ENCODE results near the gene CTRL.

Gene CTRL

DNA sequence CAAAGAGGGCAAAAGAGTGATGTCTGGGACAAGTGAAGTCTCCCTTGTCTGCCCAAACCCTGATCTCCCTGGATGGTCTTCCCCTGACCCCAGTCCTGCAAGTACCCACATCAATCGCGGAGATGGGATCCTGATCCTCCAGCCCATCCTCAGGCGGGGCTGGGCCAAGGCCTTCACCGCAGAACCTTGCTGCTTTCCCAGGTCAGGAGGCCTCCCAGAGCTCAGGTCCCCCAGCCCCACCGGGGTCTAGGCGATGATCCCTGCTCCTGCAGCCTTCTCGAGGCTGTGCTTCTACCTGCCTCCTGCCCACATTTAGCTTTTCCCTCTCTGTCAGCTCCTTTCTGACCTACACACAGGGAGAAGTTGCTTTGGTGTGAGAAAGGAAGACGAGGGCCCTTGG lies 30.5 kb upstream of the CTRL start:
- no peak for DNase-seq

DNA sequence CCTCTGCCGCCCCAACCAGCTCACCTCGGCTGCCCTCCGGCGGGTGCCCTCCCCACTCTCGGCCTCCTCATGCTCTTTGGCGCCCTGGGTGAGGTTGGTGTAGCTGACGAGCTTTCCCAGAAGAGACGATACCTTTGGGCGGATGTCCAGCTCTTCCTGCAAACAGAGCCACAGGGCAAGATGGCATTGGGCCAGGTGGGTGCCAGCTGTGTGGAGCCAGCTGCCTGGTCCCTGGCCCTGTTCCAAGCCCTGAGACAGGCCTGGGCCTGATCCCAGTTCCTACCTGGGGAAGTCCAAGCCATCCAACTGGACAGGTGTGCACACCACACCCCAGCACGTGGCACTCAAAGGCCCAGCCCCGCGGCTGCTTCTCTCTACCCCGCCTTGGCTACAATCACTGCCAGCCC lies 29.9 kb upstream of the CTRL start:
- no peak for DNase-seq

DNA sequence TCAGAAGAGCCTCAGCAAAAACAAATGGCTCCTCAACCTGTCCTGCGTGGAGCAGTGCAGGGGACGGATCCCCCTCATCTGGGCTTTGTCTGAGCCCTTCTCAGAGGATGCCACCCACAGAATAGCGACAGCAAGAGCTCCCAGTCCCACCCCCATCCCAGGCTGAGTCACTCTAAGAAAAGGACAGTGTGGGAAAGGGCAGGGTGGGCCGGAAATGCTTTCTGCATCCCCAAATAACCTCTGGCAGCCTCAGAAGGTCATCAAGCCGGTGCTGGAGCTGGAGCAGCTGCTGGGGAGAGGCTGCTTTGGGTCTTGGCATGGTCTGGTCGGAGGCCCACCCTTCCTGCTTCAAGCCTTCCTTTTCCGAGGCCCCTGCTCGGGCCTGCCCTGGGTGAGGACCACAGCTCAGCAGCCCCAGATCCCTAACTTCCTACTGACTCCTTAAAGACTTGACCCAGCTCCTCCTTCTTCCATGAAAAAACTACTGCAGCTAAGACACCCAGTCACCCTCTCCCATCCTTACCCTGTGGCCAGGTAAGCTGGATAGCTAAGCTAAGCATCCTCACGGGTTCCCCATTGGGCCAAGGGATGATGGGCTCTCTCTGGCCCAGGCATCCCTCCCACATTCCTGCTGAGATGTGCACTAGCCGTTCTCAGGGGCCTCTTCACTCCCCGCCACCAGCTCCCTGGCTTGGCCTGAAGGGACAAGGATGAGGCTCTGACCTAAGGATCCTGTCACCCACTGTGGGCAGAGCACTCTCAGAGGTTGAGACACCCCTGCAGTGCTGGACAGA lies 28.1 kb upstream of the CTRL start:
- DNase-seq, result no peak

DNA sequence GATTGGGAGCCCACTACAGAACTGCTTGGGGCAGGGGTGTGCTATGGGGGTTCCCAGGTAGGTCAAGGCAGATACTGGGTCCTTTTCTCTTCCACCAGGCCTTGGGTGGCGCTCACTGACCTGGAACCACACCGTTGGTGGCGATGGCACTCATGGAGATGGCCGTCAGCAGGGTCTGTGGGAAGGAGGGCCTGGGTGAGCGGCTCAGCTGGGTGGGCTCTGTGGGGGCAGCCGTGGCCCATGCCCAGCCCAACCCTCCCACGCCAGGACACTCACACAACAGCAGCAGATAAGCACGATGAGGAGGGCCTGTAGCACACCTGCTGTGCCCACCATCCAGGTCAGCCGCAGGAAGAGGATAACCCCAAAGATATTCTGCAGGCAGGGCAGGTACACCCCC lies 26.0 kb upstream of the CTRL start:
- no peak for DNase-seq

DNA sequence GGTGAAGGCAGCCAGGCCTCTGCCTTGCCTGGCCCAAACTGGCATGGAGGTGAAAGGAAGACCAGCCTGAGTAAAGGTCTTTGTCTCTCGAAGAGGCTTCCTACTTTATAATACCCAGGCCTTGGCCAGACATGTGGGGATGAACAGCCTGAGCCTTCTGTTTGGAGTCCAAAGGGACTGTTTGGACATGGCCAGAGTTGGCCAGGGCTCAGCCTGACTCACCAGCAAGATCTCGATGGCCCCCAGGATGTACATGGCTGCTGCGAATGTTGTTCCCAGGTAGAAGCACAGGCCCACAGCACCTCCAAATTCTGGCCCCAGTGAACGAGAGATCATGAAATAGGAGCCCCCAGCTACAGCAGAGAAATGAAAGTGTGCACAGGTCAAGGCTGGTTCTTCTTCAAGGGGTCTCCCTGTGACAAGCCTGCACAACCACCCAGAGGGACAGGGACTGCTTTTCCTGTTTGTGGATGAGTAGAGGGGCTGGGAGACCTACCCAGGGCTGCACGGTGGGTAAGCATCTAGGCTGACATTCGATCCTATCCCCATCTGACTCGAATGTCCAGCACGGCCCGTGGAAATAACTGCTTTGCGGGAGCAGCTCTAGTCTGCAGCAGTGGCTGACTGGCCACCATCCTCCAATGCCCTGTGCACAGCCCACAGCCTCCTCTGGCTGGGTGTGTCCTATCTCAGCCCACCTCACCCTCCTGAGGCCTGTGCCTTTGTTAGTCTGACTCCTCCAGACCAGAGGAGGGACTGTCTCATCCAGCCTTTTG lies 22.9 kb upstream of the CTRL start:
- DNase-seq, result no peak

DNA sequence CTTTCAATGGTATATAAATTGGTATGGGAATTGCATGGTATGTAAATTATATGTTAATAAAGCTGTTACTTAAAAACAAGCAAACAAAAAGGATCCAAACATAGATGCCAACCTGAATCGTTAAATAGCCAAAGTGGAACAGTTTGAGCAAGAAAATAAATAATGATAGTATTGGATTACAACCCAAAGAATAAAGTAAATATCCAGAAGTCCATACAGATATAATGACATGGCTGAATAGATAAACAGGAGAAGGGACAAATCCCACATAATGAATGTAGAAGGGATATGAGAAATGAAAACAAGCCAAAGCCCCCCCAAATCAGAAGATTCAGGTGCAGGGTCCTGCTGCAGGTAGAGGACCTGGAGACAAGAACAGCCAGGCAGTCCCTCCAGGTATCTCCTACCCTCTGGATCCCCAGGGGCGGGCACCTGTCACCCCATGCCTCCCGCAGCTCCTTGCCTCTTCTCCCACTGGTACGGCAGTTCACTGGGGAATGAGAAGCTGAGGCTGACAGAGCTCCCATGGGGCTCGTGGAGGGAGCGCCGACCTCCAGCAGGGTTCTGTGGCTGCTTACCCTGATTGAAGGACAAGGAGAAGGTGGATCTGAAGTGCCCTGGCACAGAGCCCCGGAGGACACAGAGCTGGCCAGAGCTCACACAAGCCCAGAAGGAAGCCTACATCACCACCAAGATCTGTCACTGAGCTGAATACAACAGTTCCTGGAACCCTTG lies 22.1 kb upstream of the CTRL start:
- DNase-seq, result no peak

DNA sequence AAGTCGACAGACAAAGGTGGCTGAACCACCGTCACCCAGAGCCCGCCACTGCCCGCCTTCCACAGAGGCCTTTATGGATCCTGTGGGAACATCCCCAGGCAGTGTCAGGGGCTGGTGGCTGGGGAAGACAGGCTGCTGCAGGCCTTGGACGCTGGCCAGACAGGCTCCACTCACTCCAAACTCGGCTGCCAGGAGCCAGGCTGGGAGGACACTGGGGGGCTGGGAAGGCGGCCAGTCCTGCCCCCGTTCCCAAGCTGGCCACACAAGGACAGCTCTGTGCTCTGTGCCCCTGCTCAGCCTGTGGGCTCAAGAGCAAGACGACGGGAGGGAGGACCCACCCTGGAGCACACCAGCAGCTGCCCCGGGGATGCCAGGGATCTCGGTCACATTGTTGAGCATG lies 19.8 kb upstream of the CTRL start:
- DNase-seq, result peak; percentile 78 to 92

DNA sequence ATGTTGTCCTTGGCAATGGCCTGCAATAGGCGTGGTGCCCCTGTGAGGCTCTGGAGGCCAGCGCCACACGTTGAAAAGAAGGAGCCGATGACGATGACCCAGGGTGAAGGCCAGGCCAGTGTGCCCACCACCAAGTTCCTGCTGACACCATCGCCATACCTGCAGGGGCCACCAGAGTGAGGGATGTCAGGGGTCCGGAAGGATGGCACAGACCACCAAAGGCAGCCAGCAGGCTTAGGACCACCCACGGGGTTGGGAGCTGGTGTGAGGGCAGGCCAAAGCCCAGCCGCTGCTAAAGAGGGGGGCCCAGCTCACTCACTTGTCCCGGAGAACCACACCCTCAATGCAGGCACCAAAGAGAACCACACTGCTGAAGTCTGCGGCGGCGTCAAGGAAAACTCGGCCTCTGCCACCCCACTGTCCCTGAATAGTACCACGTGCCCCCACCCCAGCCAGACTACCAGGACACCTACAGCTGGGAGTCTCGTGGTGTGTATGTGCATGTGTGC lies 18.7 kb upstream of the CTRL start:
- no peak for DNase-seq

DNA sequence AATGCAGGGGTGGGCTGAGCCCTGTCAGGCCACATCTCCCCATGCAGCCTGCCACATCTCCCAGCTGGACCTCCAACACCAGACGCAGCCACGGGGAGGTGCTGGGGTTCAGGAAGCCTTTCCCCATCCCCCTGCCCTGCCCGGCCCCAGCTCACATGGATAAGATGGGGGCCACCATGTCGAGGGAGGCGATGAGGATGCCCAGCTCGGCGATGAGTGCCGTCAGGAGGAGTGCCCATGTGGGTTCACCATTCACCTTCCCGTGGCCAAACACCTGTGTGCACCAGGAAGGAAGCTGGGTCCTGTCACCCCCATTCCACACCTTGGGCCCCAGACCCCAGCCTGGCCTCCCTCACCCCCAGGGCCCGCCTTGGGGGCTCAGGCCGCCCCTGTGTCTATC lies 18.0 kb upstream of the CTRL start:
- DNase-seq, result no peak

DNA sequence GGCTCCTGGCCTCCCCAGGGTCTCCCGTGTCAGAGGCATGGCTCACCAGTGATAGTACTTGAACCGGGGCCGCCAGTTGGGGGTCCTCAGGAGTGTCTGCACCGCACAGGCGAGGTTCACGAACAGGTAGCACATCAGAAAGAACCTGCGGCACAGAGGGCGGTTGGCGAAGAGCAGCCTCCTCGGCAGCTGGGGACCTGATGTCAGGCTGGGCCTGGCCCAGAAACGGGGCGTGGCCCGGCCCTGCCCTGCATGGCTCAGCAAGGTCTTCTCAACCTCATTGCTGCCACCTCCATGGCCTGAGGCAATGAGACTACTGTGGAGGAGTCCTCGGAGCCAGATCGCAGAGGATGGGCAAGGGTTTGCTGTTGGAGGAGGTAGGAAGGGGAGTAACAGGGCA lies 16.4 kb upstream of the CTRL start:
- no peak for DNase-seq

DNA sequence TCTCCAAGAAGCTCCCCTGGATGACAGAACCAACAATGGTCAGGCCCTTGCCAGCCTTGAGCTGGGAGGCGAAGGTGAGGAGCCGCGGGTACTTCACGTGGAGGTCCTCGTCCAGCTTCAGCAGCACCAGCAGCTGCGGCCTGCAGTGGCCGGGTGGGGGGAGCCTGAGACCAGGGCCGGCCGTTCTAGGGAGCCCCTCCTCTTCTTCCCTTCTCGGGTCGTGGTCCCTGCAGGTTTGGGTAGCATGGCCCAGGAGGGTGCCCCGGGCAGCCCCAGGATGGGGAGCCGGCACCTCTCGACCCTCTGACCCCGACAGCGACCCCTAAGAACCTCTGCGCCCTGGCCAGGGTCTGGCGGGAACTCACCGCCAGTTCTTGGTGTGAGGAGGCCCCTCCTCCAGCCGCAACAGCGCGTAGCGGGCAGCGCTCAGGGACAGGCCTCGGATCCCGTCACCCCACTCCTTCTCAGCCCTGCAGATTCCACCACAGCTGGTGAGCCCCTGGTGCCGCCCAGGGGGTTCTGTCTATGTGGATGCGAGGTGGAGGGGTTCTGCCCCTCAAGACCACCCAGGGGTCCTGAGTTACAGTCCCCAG lies 15.4 kb upstream of the CTRL start:
- DNase-seq, result no peak

DNA sequence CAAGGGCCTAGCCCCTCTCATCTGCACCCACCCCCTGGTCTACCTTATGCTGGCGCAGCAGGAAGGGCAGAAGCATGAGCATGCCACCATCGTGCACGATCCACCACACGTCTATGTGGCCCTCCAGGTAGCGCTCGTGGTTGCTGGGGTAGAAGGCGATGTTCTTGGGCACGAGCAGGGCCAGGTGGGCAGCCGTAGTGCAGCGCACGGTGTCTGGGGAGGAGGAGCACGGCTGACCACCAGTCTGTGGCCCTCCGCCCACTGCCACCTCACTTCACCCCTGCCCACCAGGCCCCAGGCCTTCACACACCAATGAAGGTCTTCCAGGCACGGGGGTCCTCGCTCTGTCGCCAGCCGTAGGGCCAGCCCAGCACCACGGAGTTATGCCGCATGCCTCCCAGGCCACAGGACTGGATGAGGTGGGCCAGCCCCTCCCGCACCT lies 14.5 kb upstream of the CTRL start:
- DNase-seq, result no peak

DNA sequence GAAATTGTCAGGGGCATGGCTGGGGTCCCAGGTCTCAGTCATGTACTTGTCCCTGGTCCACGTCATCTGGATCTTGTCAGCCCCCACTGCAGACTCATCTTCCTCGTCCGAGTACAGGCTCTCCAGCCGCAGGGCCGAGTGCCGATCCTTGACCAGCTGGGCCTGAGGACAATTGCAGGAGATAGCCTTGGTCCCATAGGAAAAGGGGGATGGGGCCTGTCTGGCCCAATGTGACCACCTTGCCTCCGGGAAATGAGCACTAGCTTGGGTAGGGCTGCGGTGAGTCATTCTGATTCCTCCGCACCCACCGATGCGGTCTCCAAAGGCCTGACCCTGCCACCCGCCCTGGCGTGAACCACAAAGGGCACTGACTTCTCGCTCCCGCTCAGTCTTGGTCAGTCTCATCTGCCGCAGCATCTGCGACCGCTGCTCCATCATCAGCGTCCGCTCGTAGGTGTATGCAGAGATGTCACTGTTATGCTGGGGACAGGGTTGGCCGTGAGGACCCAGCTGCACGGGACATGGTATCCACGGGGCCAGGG lies 13.8 kb upstream of the CTRL start:
- DNase-seq, result no peak

DNA sequence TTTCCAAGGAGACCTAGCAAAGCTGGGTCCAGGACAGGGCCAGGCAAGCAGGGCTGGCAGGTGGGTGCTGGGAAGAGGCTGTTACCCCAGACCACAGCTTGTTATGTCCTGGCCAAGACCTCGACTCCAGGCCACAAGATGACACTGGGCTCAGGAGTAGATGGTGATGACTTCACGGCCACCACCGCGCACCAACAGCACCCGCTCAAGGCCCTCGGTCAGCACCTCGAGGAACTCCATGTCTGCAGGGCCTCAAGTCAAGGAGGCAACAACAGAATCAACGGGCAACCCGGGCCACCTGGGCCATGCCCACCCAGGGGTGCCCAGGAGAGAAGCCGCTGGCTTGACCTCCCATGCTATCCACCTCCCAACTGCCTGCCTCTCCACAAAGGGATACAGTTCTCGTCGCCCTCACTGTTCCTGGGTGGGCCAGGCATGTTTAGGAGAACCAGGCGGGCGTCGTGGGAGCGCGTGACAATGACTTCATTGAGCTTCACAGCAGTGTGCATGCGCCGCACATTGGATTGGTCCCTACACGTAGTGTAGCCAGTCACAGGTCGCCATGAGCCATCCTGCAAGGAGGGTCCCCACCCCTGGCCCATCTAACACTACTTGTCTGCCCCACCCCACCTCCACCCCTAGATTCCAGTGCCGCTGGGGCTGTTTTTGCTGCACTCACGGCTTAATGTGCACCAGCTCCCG lies 13.2 kb upstream of the CTRL start:
- no peak for DNase-seq

DNA sequence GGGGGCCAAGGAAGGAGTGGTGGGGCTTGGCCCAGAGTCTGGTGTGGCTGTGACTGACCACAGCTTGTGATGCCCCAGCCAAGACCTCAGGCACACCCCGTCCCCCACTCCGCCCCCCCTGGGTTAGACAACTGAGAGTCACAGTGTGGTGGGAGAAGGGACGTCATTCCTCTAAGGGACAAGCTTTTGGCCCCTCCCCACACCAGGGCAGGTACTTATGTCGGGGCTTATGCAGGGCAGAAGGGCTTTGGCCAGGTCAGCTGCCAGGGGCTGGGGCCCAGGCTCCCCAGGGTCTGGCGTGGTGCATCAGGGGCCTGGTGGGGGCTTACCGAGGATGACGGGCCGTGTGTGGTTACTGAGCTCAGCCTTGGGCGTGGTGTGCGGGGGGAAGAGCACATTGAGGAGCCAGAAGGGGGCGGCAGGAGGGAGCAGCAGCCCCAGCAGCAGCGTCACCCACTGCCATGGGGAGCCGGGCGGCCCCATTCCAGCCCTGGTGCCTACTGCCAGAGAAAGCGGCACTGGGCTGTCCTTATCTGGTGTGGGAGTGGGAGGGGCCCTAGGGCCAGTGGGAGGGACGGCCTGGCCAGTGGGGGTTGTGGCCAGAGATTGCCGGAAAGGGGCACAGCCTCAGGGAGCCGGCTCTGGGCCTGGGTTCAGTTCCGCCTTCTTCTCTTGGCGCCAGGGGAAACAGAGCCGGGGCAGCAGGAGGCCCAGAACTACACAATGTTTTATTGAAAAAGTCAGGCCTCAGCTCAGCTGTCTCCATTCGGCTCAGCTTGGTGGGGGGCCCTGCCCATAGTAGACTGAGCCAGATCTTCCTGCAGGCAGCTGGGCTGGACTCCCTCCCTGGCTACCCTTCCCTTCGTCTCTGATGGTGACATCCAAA lies 12.2 kb upstream of the CTRL start, which contains the start of gene LCAT:
Gene LCAT, minus strand, starts transcription at position 502 of the 886 bp plus-strand sequence. Its CDS starts 19 bp downstream, at position 483.
- peak; percentile 70 to 85 for DNase-seq

DNA sequence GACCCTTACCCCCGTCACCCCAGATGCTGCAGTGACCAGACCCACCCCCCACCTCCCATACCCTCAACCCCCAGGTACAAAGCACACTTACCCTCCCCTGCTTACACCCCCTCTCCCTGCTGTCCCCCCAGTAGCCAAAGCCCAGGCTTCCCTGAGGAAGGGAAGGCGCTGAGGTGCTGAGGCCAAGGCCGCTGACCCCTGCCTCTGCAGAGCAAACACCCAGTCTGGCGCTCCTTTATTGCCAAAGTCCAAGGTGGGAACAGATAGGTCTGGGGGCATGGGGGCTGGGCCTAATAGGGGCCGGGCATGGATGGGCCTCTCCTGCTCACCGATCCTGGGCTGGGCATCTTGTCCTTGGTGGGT lies 11.6 kb upstream of the CTRL start:
- no peak for DNase-seq

DNA sequence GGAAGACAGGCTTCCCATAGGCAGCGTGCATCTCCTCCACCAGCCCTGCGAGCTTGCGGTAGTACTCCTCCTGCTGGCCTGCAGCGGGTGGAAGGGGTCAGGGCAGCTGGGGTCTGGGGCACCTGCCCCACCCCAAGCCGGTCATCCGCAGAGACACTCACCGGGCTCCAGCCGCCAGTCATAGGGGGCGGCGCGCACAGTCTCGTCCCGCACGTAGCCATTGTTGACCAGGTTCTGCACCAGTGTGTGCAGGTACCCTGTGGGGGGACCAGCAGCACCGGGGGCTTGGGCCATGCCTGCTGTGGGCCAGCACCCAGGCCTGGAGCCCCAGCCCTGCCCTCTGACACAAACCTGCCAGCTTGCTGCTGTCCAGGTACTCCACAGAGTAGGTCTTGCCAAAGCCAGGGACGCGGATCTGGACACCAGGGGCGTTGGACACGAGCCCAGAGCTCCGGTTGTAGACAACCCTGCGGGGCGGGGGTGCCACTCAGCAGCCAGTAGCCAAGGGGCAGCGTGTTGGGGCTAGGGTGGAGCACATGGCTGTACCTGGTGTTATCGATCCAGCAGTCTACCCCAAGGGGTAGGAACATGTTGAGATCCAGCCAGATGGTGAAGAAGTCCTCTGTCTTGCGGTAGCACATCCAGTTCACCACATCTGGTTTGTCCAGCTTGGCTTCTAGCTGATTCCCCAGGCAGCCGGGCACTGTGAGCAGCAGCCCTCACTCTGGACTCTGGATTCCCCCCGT lies 11.0 kb upstream of the CTRL start:
- no peak for DNase-seq

DNA sequence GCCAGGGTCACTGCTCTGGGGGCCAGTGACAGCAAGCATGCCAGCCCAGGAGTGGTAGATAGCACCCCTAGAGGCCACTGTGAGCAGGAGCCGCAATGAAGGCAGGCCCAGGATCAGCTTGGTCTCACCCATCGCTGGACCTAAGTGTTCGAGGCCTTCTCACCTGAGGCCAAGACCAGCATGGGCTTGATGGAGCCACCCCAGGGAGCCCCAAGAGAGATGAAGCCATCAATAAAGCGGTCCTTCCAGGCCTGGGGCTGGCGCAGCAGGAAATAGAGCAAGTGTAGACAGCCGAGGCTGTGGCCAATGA lies 10.5 kb upstream of the CTRL start:
- DNase-seq, result no peak

DNA sequence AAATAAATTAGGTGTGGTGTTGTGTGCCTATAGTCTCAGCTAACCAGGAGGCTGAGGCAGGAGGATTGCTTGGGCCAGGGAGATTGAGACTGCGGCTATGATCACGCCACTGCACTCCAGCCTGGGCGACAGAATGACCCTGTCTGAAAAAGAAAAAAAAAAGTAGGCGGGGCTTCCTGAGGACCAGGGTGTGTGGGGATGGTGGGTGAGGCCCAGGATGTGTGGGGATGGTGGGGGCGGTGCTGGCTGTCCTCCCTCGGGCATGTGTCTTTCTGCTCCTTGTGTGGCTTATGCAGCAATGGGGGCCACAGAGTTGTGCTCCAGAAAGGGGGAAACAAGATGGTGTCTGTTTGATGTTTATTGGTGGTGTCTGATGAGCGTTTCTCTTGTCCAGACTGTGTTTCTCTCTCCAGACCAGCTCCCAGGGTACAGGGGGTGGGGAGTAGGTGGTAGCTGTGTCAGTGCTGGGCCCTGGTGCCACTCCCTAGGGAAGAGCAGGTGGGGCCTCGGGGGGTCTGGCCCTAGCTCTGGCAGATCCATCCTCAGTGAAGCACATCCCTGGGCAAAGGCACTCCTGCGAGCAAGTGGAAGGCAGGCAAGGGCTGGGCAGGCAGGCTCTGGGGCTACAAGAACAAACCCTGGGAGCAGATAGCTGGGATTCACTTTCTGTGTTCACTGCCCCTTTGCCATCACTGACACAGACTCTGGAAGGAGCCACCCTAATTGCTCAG lies 10.0 kb upstream of the CTRL start:
- DNase-seq, result no peak
